CD14-positive monocyte (primary cell): ENCODE measurements around the gene CARD11. TPM values are rescaled to one million over a fixed set of nuclear protein-coding genes. Genes with fewer than 3 reads are reported as not detected.

Experiments used
- DNase-seq, 3 donors: peaks; one replicate each; pipeline ENCODE4 v3.0.0-alpha.2; 2011 to 2022
- H2AFZ ChIP-seq: 2 replicates; pipeline ENCODE4 v1.6.0; 2012; ENCODE audit warnings: mild to moderate bottlenecking, low read depth, low read length, inconsistent platforms; ENCODE audit not compliant: insufficient read depth, poor library complexity, severe bottlenecking
- H3K27ac ChIP-seq, 2 donors: 1 replicate in 1 of 2; 2 replicates in 1 of 2; pipeline ENCODE4 v1.5.1; 2012 to 2013; ENCODE audit warnings: low read length in 2 of 2, control low read depth in 1 of 2, inconsistent platforms in 1 of 2, low read depth in 1 of 2, mild to moderate bottlenecking in 1 of 2
- H3K27me3 ChIP-seq, 2 donors: one replicate each; pipeline versions ENCODE4 v1.6.0 to v1.6.1; 2011 to 2013; ENCODE audit warnings: low read length in 2 of 2; ENCODE audit not compliant: control insufficient read depth in 2 of 2, insufficient read depth in 2 of 2
- H3K36me3 ChIP-seq, 2 donors: replicated peaks in 1 of 2; 1 replicate in 1 of 2; 2 replicates in 1 of 2; pipeline versions ENCODE4 v1.5.1 to v1.6.1; 2012 to 2013; ENCODE audit warnings: low read length in 2 of 2, control low read depth in 1 of 2, inconsistent platforms in 1 of 2, mild to moderate bottlenecking in 1 of 2; ENCODE audit not compliant: insufficient read depth in 2 of 2, control insufficient read depth in 1 of 2
- H3K4me1 ChIP-seq, 2 donors: 1 replicate in 1 of 2; 2 replicates in 1 of 2; pipeline versions ENCODE4 v1.5.1 to v1.6.1; 2012 to 2013; ENCODE audit warnings: low read length in 2 of 2, control low read depth in 1 of 2, inconsistent platforms in 1 of 2, mild to moderate bottlenecking in 1 of 2, moderate library complexity in 1 of 2; ENCODE audit not compliant: insufficient read depth in 2 of 2, control insufficient read depth in 1 of 2
- H3K4me2 ChIP-seq: replicated peaks from 2 replicates; pipeline ENCODE3; 2012; ENCODE audit warnings: low read length, moderate library complexity, mild to moderate bottlenecking; ENCODE audit not compliant: poor library complexity, severe bottlenecking; ENCODE audit errors: extremely low read depth
- H3K4me3 ChIP-seq, 3 experiments: fragments of 200-600 bp in 1 of 3; sonication (generic) in 1 of 3; replicated peaks in 1 of 3; 1 replicate in 2 of 3; 2 replicates in 1 of 3; pipeline ENCODE4 v1.5.1; 2011 to 2013; ENCODE audit warnings: low read length in 3 of 3, mild to moderate bottlenecking in 3 of 3, control low read depth in 2 of 3, low read depth in 2 of 3, inconsistent platforms in 1 of 3, moderate library complexity in 1 of 3
- H3K79me2 ChIP-seq: 2 replicates; pipeline ENCODE4 v1.6.0; 2012; ENCODE audit warnings: mild to moderate bottlenecking, control low read depth, inconsistent platforms, low read length, moderate library complexity; ENCODE audit not compliant: insufficient read depth
- H3K9ac ChIP-seq: 2 replicates; pipeline ENCODE4 v1.6.0; 2017; ENCODE audit warnings: low read length, mild to moderate bottlenecking; ENCODE audit not compliant: insufficient read depth, poor library complexity, severe bottlenecking
- H3K9me3 ChIP-seq, 2 donors: replicated peaks in 1 of 2; 1 replicate in 1 of 2; 2 replicates in 1 of 2; pipeline versions ENCODE4 v1.5.1 to v1.6.1; 2012 to 2013; ENCODE audit warnings: low read length in 2 of 2, control low read depth in 1 of 2; ENCODE audit not compliant: control insufficient read depth in 1 of 2, insufficient read depth in 1 of 2
- H4K20me1 ChIP-seq: 2 replicates; pipeline ENCODE4 v1.6.0; 2012; ENCODE audit warnings: mild to moderate bottlenecking, low read length, control low read depth, moderate library complexity; ENCODE audit not compliant: insufficient read depth
- H3K27ac Mint-ChIP-seq, 7 donors: one replicate each; pipeline ENCODE4 v1.8.0; 2020; ENCODE audit warnings: mild to moderate bottlenecking in 7 of 7, mixed read lengths in 7 of 7, moderate library complexity in 6 of 7, inconsistent platforms in 2 of 7
- H3K27me3 Mint-ChIP-seq, 3 donors: one replicate each; pipeline ENCODE4 v1.8.0; 2021 to 2022; ENCODE audit warnings: low read depth in 3 of 3, mild to moderate bottlenecking in 3 of 3, mixed read lengths in 3 of 3, moderate library complexity in 3 of 3, inconsistent platforms in 1 of 3
- H3K36me3 Mint-ChIP-seq, 2 donors: one replicate each; pipeline ENCODE4 v1.8.0; 2020; ENCODE audit warnings: mixed read lengths in 2 of 2, inconsistent platforms in 1 of 2, mild to moderate bottlenecking in 1 of 2
- H3K4me1 Mint-ChIP-seq: one replicate; pipeline ENCODE4 v1.8.0; 2020; ENCODE audit warnings: mild to moderate bottlenecking, mixed read lengths
- H3K4me3 Mint-ChIP-seq, 2 donors: one replicate each; pipeline ENCODE4 v1.8.0; 2020; ENCODE audit warnings: mild to moderate bottlenecking in 2 of 2, mixed read lengths in 2 of 2, moderate library complexity in 1 of 2
- H3K9me3 Mint-ChIP-seq, 7 donors: one replicate each; pipeline ENCODE4 v1.8.0; 2020 to 2022; ENCODE audit warnings: mixed read lengths in 7 of 7, mild to moderate bottlenecking in 6 of 7, moderate library complexity in 6 of 7, inconsistent platforms in 2 of 7
- WGBS: methylation state at CpG from one replicate; pipeline ENCODE4 v1.1.5; 2013; ENCODE audit warnings: missing lambda C conversion rate; ENCODE audit not compliant: insufficient coverage; 5-methylcytosine and 5-hydroxymethylcytosine counted together
- intact Hi-C, 2 donors: fragments of 100-400 bp; cut with micrococcal nuclease; formaldehyde crosslinking; loops; one replicate each; pipeline versions ENCODE4 v1.15.0 to v1.15.1; 2023
- polyA plus RNA-seq, 3 donors: library from polyadenylated mRNA; depleted of rRNA in 1 of 3; unstranded in 2 of 3; stranded (reverse) in 1 of 3; fragments of 300-500 nt in 2 of 3; fragments of >200 nt in 1 of 3; fragmentation: Illumina TruSeq in 2 of 3; gene quantifications; 1 replicate in 2 of 3; 2 replicates in 1 of 3; pipeline ENCODE4 v1.2.3, GENCODE V29; 2012 to 2021
- TF ChIP-seq, protein P1 (sequence below): fragments of 200-600 bp; IDR thresholded peaks from one replicate; pipeline ENCODE4 v1.8.0; 2022; ENCODE audit warnings: antibody characterized with exemption, mild to moderate bottlenecking

The CARD11 gene
- polyA plus RNA-seq, 3 donors, result 0.04 to 0.17 TPM; not detected in 1

DNA sequence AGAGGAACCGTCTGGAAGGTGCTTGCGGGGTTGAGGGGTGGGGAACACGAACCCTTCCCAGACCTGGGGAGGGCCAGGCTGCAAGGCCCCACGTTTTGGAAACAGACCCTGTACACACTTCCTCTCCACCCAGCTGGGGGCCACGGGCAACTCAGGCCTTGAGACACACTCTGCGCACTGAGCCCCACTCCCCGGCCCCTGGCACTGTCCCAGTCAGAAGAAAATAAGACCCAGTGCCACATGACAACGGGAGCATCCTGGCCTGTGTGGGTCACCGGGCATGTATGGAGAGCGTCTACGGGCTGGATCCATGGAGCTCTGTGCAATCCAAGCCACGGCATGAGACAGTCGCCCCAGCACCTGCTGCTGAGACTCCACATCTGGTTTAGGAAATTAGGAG, 63.7 kb downstream of the CARD11 start:
- Mint-ChIP-seq H3K9me3 (peaks cover 0 to 11% (median 2%) of the 10 kb centered on the region in 7 donors), H3K27ac (peak overlapping the region in 2 of 7 donors; percentile 67 to 76), H3K36me3 (peaks cover 0 to 8% of the 10 kb centered on the region in 2 donors), H3K4me3 (peak overlapping the region; percentile 31 to 66), H3K27me3 (peaks cover 48 to 52% (median 51%) of the 10 kb centered on the region in 3 donors), H3K4me1 (peaks cover 34% of the 10 kb centered on the region)
- H3K9ac ChIP-seq, result no peak overlapping the region
- 9% methylated on average over 9 of the region's 13 CpGs for WGBS
- no peaks in the 10 kb centered on the region for H3K36me3 ChIP-seq
- H3K79me2 ChIP-seq, result no peaks in the 10 kb centered on the region
- no peak for DNase-seq
- H3K9me3 ChIP-seq, result peaks cover 4 to 5% of the 10 kb centered on the region in 2 donors
- peaks cover 26% of the 10 kb centered on the region in 2 donors for H3K4me1 ChIP-seq
- no peak overlapping the region for H2AFZ ChIP-seq
- H3K4me3 ChIP-seq, result no peak overlapping the region
- H3K27me3 ChIP-seq, result peaks cover 15 to 29% of the 10 kb centered on the region in 2 donors
- H3K27ac ChIP-seq, result no peak overlapping the region
- H4K20me1 ChIP-seq, result no peaks in the 10 kb centered on the region
- peak overlapping the region; percentile 36 for H3K4me2 ChIP-seq
- intact Hi-C loops, result no loop called here
- TF ChIP-seq, protein P1, sequence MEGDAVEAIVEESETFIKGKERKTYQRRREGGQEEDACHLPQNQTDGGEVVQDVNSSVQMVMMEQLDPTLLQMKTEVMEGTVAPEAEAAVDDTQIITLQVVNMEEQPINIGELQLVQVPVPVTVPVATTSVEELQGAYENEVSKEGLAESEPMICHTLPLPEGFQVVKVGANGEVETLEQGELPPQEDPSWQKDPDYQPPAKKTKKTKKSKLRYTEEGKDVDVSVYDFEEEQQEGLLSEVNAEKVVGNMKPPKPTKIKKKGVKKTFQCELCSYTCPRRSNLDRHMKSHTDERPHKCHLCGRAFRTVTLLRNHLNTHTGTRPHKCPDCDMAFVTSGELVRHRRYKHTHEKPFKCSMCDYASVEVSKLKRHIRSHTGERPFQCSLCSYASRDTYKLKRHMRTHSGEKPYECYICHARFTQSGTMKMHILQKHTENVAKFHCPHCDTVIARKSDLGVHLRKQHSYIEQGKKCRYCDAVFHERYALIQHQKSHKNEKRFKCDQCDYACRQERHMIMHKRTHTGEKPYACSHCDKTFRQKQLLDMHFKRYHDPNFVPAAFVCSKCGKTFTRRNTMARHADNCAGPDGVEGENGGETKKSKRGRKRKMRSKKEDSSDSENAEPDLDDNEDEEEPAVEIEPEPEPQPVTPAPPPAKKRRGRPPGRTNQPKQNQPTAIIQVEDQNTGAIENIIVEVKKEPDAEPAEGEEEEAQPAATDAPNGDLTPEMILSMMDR, result no peak

DNA sequence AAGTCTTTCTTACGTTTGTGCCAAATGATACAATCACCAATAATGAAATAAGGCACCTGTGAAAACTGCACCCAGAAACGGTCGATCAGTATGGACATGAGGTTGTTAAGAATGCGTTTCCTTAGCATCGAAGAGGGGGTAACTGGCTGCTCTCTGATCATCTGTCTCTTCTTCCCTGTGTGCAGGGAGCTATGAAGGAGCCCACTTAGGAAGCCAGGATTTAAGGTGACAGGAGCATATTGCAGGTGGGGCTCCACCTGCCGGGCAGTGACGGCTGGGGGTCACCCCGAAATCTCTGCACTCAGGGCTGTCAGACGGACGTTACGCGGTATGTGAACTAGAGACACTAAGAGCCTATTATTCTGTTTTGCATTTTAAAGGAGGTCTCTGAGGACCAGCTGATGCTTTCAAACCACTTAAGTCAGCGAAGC, 64.5 kb downstream of the CARD11 start:
- Histone ChIP-seq H3K9me3 (peaks cover 4 to 5% of the 10 kb centered on the region in 2 donors), H3K4me1 (peaks cover 26% of the 10 kb centered on the region in 2 donors), H2AFZ (no peak overlapping the region), H3K27me3 (peaks cover 15 to 29% of the 10 kb centered on the region in 2 donors), H3K79me2 (no peaks in the 10 kb centered on the region), H3K4me2 (no peak overlapping the region), H4K20me1 (no peaks in the 10 kb centered on the region), H3K9ac (no peak overlapping the region), H3K36me3 (no peaks in the 10 kb centered on the region), H3K27ac (no peak overlapping the region), H3K4me3 (no peak overlapping the region)
- Mint-ChIP-seq H3K27me3 (peaks cover 48 to 51% (median 50%) of the 10 kb centered on the region in 3 donors), H3K4me3 (peak overlapping the region in 1 of 2 donors; percentile 91), H3K4me1 (peaks cover 34% of the 10 kb centered on the region), H3K27ac (peak overlapping the region in 1 of 7 donors; percentile 21), H3K9me3 (peaks cover 0 to 11% (median 2%) of the 10 kb centered on the region in 7 donors), H3K36me3 (peaks cover 0 to 8% of the 10 kb centered on the region in 2 donors)
- intact Hi-C loops, result no loop called here
- DNase-seq, result no peak
- TF ChIP-seq, protein P1, result no peak
- WGBS, result 32% methylated on average over 10 of the region's 13 CpGs
